Stimulated activated CD8-positive, alpha-beta memory T cell treated with anti-CD3 and anti-CD28 coated beads, Interleukin-15, amount 100 ng/mL, for 24 hours (primary cell): Measurements from ENCODE around the gene SUMF2.
"Not testable (repeated sequence)": the region's sequence is repeated elsewhere in the genome, so short reads cannot be mapped to it uniquely, and the experiment has no call there.

Experiments used
- DNase-seq: peaks from one replicate; pipeline ENCODE4 v3.0.0-alpha.2; 2020; ENCODE audit warnings: low read depth

The SUMF2 gene

GRCh38 chr7:56106108-56107073, 42.3 kb downstream of the SUMF2 start, which contains the start of gene CHCHD2:
TSS of gene CHCHD2 (minus strand) at chr7:56106476. CDS start at chr7:56106413, 63 bp downstream.
- peak; percentile 74 for DNase-seq

GRCh38 chr7:56107954-56108258, 43.8 kb downstream of the SUMF2 start:
- no peak for DNase-seq

- no peak for DNase-seq
Observed at GRCh38 chr7:56110611-56111010, 46.5 kb downstream of the SUMF2 start.

GRCh38 chr7:56112244-56112643, 48.2 kb downstream of the SUMF2 start:
- DNase-seq: not testable (repeated sequence)

GRCh38 chr7:56115852-56116538, 51.9 kb downstream of the SUMF2 start, which contains the start of gene NUPR2:
TSS of gene NUPR2 (minus strand) at chr7:56116417. CDS start at chr7:56116314, 103 bp downstream.
- DNase-seq: no peak

GRCh38 chr7:56121440-56121839, 57.4 kb downstream of the SUMF2 start:
- no peak for DNase-seq

- no peak for DNase-seq
Observed at GRCh38 chr7:56124981-56125380, 60.9 kb downstream of the SUMF2 start.

GRCh38 chr7:56125831-56126230, 61.7 kb downstream of the SUMF2 start:
- DNase-seq: no peak

- no peak for DNase-seq
Observed at GRCh38 chr7:56127241-56127975, 63.3 kb downstream of the SUMF2 start.
